IMR-90 (cell line): ENCODE results near the gene ARL4C. TPM values are rescaled to one million over a fixed set of nuclear protein-coding genes. Genes with fewer than 3 reads are reported as not detected.

Experiments
- ATAC-seq: fragments of 200-7000 bp; cut with Tn5 transposase; 2 replicates; pipeline ENCODE4 v1.9.1; 2020; ENCODE audit warnings: low read depth, mild to moderate bottlenecking, moderate library complexity
- BruUV-seq: library from RNA; stranded (reverse); fragments of 400-500 nt; replicated peaks from 2 replicates; lab custom pipeline; 2021; lab: Mats Ljungman, UMichigan
- CTCF ChIA-PET: fragments of 300-600 bp; formaldehyde crosslinking; extraction: SDS; loops from one replicate; lab custom pipeline; 2021; ENCODE audit warnings: antibody characterized with exemption; lab: Yijun Ruan, JAX
- POLR2A ChIA-PET: fragments of 300-600 bp; sonication (Branson Sonifier 250); formaldehyde crosslinking; loops from one replicate; lab custom pipeline; 2022; ENCODE audit warnings: antibody characterized with exemption; ENCODE audit not compliant: unreplicated experiment; lab: Charles Lee
- DNase-seq: peaks from one replicate; pipeline ENCODE4 v3.0.0; 2013
- H2AFZ ChIP-seq: replicated peaks from 2 replicates; pipeline ENCODE3; 2013; ENCODE audit warnings: low read length, mild to moderate bottlenecking; ENCODE audit not compliant: poor library complexity
- H2AK5ac ChIP-seq: 2 replicates; pipeline ENCODE4 v1.6.1; 2013; ENCODE audit warnings: low read depth, low read length, inconsistent platforms
- H2AK9ac ChIP-seq: replicated peaks from 2 replicates; pipeline ENCODE3; 2013; ENCODE audit warnings: mild to moderate bottlenecking, low read depth, low read length, moderate library complexity; ENCODE audit not compliant: poor library complexity
- H2BK120ac ChIP-seq: 2 replicates; pipeline ENCODE4 v1.6.1; 2013; ENCODE audit warnings: low read depth, low read length, inconsistent platforms
- H2BK15ac ChIP-seq: 3 replicates; pipeline ENCODE4 v1.6.1; 2013; ENCODE audit warnings: low read depth, low read length, inconsistent platforms
- H2BK20ac ChIP-seq: 2 replicates; pipeline ENCODE4 v1.6.1; 2013; ENCODE audit warnings: low read depth, mild to moderate bottlenecking, inconsistent platforms, low read length, moderate library complexity
- H2BK5ac ChIP-seq: 2 replicates; pipeline ENCODE4 v1.6.1; 2013; ENCODE audit warnings: mild to moderate bottlenecking, low read depth, low read length, inconsistent platforms; ENCODE audit not compliant: poor library complexity, severe bottlenecking
- H3K14ac ChIP-seq: replicated peaks from 2 replicates; pipeline ENCODE4 v1.6.1; 2013; ENCODE audit warnings: low read depth, low read length, inconsistent platforms
- H3K18ac ChIP-seq: 2 replicates; pipeline ENCODE4 v1.6.1; 2013; ENCODE audit warnings: low read depth, low read length, control low read depth
- H3K23ac ChIP-seq: 2 replicates; pipeline ENCODE4 v1.6.1; 2013; ENCODE audit warnings: low read depth, low read length, inconsistent platforms
- H3K27ac ChIP-seq: 2 replicates; pipeline ENCODE4 v1.5.1; 2013; ENCODE audit warnings: mild to moderate bottlenecking, control low read depth, low read length; ENCODE audit not compliant: insufficient read depth
- H3K27me3 ChIP-seq: 2 replicates; pipeline ENCODE4 v1.6.1; 2013; ENCODE audit warnings: low read length; ENCODE audit not compliant: control insufficient read depth, insufficient read depth
- H3K36me3 ChIP-seq: 2 replicates; pipeline ENCODE4 v1.6.1; 2013; ENCODE audit warnings: low read length, mixed read lengths; ENCODE audit not compliant: control insufficient read depth, insufficient read depth
- H3K4ac ChIP-seq: 2 replicates; pipeline ENCODE4 v1.6.1; 2013; ENCODE audit warnings: low read depth, low read length, inconsistent platforms
- H3K4me1 ChIP-seq: 2 replicates; pipeline ENCODE4 v1.6.1; 2013; ENCODE audit warnings: low read length, mixed read lengths; ENCODE audit not compliant: control insufficient read depth, insufficient read depth
- H3K4me2 ChIP-seq: 2 replicates; pipeline ENCODE4 v1.6.1; 2013; ENCODE audit warnings: low read depth, mild to moderate bottlenecking, control low read depth, low read length, moderate library complexity
- H3K4me3 ChIP-seq: 2 replicates; pipeline ENCODE4 v1.5.1; 2013; ENCODE audit warnings: low read depth, mild to moderate bottlenecking, control low read depth, low read length, moderate library complexity; ENCODE audit not compliant: insufficient read depth
- H3K56ac ChIP-seq: 2 replicates; pipeline ENCODE4 v1.6.1; 2013; ENCODE audit warnings: low read length, inconsistent platforms; ENCODE audit not compliant: insufficient read depth; ENCODE audit errors: extremely low read depth
- H3K79me1 ChIP-seq, 2 experiments: 2 replicates each; pipeline ENCODE4 v1.6.1; 2013; ENCODE audit warnings: low read length in 2 of 2, inconsistent platforms in 1 of 2, low read depth in 1 of 2
- H3K9ac ChIP-seq: 2 replicates; pipeline ENCODE4 v1.6.1; 2013; ENCODE audit warnings: low read depth, low read length, control low read depth
- H3K9me1 ChIP-seq: 2 replicates; pipeline ENCODE4 v1.6.1; 2013; ENCODE audit warnings: low read length, inconsistent platforms; ENCODE audit not compliant: insufficient read depth
- H3K9me3 ChIP-seq: 2 replicates; pipeline ENCODE4 v1.6.1; 2013; ENCODE audit warnings: low read length; ENCODE audit not compliant: control insufficient read depth, insufficient read depth
- H4K20me1 ChIP-seq: 2 replicates; pipeline ENCODE4 v1.6.1; 2013; ENCODE audit warnings: low read length, inconsistent platforms; ENCODE audit not compliant: insufficient read depth
- H4K5ac ChIP-seq: 2 replicates; pipeline ENCODE4 v1.6.1; 2013; ENCODE audit warnings: mild to moderate bottlenecking, low read depth, low read length, control low read depth
- H4K8ac ChIP-seq, 2 experiments: 2 replicates each; pipeline ENCODE4 v1.6.1; 2013; ENCODE audit warnings: low read depth in 2 of 2, low read length in 2 of 2, control low read depth in 1 of 2, inconsistent platforms in 1 of 2
- H4K91ac ChIP-seq: 2 replicates; pipeline ENCODE4 v1.6.1; 2013; ENCODE audit warnings: low read depth, low read length, inconsistent platforms; ENCODE audit not compliant: insufficient read depth
- CTCF ChIP-seq: conservative IDR thresholded peaks from 2 replicates; pipeline ENCODE4 v1.5.1; 2012; ENCODE audit warnings: mild to moderate bottlenecking, low read depth, low read length, improper control_type of control experiment
- ELK1 ChIP-seq: fragments of 150-350 bp; IDR thresholded peaks from 2 replicates; pipeline ENCODE4 v1.6.1; 2016; ENCODE audit warnings: low read depth, mild to moderate bottlenecking, low read length, moderate library complexity, borderline replicate concordance
- FOS ChIP-seq: fragments of 150-350 bp; IDR thresholded peaks from 2 replicates; pipeline ENCODE4 v1.6.1; 2016; ENCODE audit warnings: low read depth, low read length
- POLR2A ChIP-seq: IDR thresholded peaks from 2 replicates; pipeline ENCODE4 v1.6.1; 2012; ENCODE audit warnings: mild to moderate bottlenecking, low read depth, low read length
- RAD21 ChIP-seq: IDR thresholded peaks from 2 replicates; pipeline ENCODE4 v1.6.1; 2012; ENCODE audit warnings: low read length, improper control_type of control experiment
- USF2 ChIP-seq: fragments of 150-350 bp; IDR thresholded peaks from 2 replicates; pipeline ENCODE4 v1.6.1; 2017; ENCODE audit warnings: mild to moderate bottlenecking, antibody characterized with exemption, low read length, low read depth
- WGBS, 2 experiments: methylation state at CpG; one replicate each; pipeline versions ENCODE4 v1.1.5 to v1.1.7; 2013; ENCODE audit warnings: missing lambda C conversion rate in 2 of 2; ENCODE audit not compliant: insufficient read length in 1 of 2; ENCODE audit errors: extremely low coverage in 2 of 2; 5-methylcytosine and 5-hydroxymethylcytosine counted together
- dilution Hi-C: fragments of 300-500 bp; cut with HindIII; formaldehyde crosslinking; loops from one replicate; pipeline ENCODE4 v1.14.3; 2018; ENCODE audit warnings: low sequenced_read_pairs; ENCODE audit not compliant: unreplicated experiment
- in situ Hi-C: fragments of 300-500 bp; cut with MboI; formaldehyde crosslinking; loops from 3 replicates; pipeline ENCODE4 v1.14.3; 2019; ENCODE audit warnings: low sequenced_read_pairs, inconsistent platforms, mixed read lengths
- intact Hi-C: fragments of 100-400 bp; cut with micrococcal nuclease; formaldehyde crosslinking; loops from 2 replicates; pipeline ENCODE4 v1.10.0; 2022
- polyA plus RNA-seq, 3 experiments: library from polyadenylated mRNA; depleted of rRNA; stranded (reverse); fragments of >200 nt; gene quantifications; 2 replicates each; pipeline ENCODE4 v1.2.3, GENCODE V29; 2012; ENCODE audit warnings: low replicate concordance in 1 of 3
- total RNA-seq: library from RNA; depleted of rRNA; stranded (reverse); fragments of >200 nt; gene quantifications from 2 replicates; pipeline ENCODE4 v1.2.3, GENCODE V29; 2012

The ARL4C gene
- total and polyA plus RNA-seq, 2 of the 4 experiments (the other 2 are of a cell fraction), result 7.7 to 8.2 TPM

GRCh38 chr2:234479465-234479864 lies 17.4 kb downstream of the ARL4C start:
- Histone ChIP-seq H3K36me3 (no peaks in the 10 kb centered on the region), H2BK15ac (no peak overlapping the region), H4K5ac (no peak overlapping the region), H2BK120ac (no peak overlapping the region), H2AK9ac (peak overlapping the region; percentile 15), H3K9ac (no peak overlapping the region), H3K9me1 (no peaks in the 10 kb centered on the region), H4K20me1 (no peaks in the 10 kb centered on the region), H3K9me3 (no peaks in the 10 kb centered on the region), H3K4me2 (no peak overlapping the region), H4K8ac (no peak overlapping the region), H3K56ac (no peak overlapping the region), H3K4me3 (no peak overlapping the region), H3K4me1 (no peaks in the 10 kb centered on the region), H2BK5ac (no peak overlapping the region), H2AK5ac (no peak overlapping the region), H3K27me3 (no peaks in the 10 kb centered on the region; the same call in 1 of the 2 replicates), H3K27ac (no peak overlapping the region), H2BK20ac (no peak overlapping the region), H3K18ac (no peak overlapping the region), H3K23ac (no peak overlapping the region), H3K79me1 (no peaks in the 10 kb centered on the region), H2AFZ (no peak overlapping the region), H4K91ac (no peak overlapping the region), H3K4ac (no peak overlapping the region), H3K14ac (no peak overlapping the region)
- POLR2A ChIA-PET, result no interaction called here
- ATAC-seq, result no peak
- no peak for DNase-seq
- TF ChIP-seq RAD21, result no peak
- TF ChIP-seq CTCF, result no peak
- TF ChIP-seq POLR2A, result no peak
- no peak for TF ChIP-seq ELK1
- TF ChIP-seq FOS, result no peak
- TF ChIP-seq USF2, result no peak
- in situ Hi-C loops (no loop called here), intact Hi-C loops (no loop called here), dilution Hi-C loops (no loop called here)
- no TSS peak for BruUV-seq
- CTCF ChIA-PET, result interaction anchor here (0.6 kb wide), 1 partner anchor 475 kb away, joined by 3 read pairs; no protein-coding TSS in a partner anchor
- 88% methylated on average over 8 of the region's 9 CpGs; no CpG with 5 or more reads in 1 of the 2 experiments for WGBS, 2 experiments
